Fibroblast of lung (primary cell): Measurements from ENCODE around the gene DNAJC27. TPM values are rescaled to one million over a fixed set of nuclear protein-coding genes. Genes with fewer than 3 reads are reported as not detected.

ENCODE experiments used
- DNase-seq, 2 donors: peaks; one replicate each; pipeline versions ENCODE4 v3.0.0 to v3.0.0-alpha.2; 2010; ENCODE audit warnings: low read depth in 2 of 2
- H2AFZ ChIP-seq: 2 replicates; pipeline ENCODE4 v1.5.1; 2012; ENCODE audit warnings: low read length, control low read depth, inconsistent platforms
- H3K27ac ChIP-seq: 2 replicates; pipeline ENCODE4 v1.5.1; 2011; ENCODE audit warnings: low read length, control low read depth; ENCODE audit not compliant: insufficient read depth
- H3K27me3 ChIP-seq: 2 replicates; pipeline ENCODE4 v1.5.1; 2011; ENCODE audit warnings: mild to moderate bottlenecking, low read length; ENCODE audit not compliant: control insufficient read depth, insufficient read depth
- H3K36me3 ChIP-seq: 2 replicates; pipeline ENCODE4 v1.5.1; 2011; ENCODE audit warnings: low read length; ENCODE audit not compliant: control insufficient read depth, insufficient read depth
- H3K4me1 ChIP-seq: 2 replicates; pipeline ENCODE4 v1.5.1; 2011; ENCODE audit warnings: low read length; ENCODE audit not compliant: control insufficient read depth, insufficient read depth; ENCODE audit errors: extremely low read depth
- H3K4me2 ChIP-seq: 2 replicates; pipeline ENCODE4 v1.5.1; 2011; ENCODE audit warnings: low read length, control low read depth; ENCODE audit not compliant: insufficient read depth; ENCODE audit errors: extremely low read depth
- H3K4me3 ChIP-seq, 4 experiments: fragments of 200-600 bp in 1 of 4; sonication (generic) in 1 of 4; replicated peaks in 1 of 4; 2 replicates each; pipeline ENCODE4 v1.5.1; 2011 to 2016; ENCODE audit warnings: low read length in 4 of 4, low read depth in 3 of 4, mild to moderate bottlenecking in 3 of 4, control low read depth in 2 of 4, inconsistent platforms in 1 of 4, mixed read lengths in 1 of 4; ENCODE audit not compliant: insufficient read depth in 1 of 4; ENCODE audit errors: control extremely low read depth in 1 of 4
- H3K79me2 ChIP-seq: 2 replicates; pipeline ENCODE4 v1.5.1; 2012; ENCODE audit warnings: mild to moderate bottlenecking, low read length, inconsistent platforms; ENCODE audit not compliant: control insufficient read depth, insufficient read depth
- H3K9ac ChIP-seq: 2 replicates; pipeline ENCODE4 v1.5.1; 2011; ENCODE audit warnings: mild to moderate bottlenecking, low read length, control low read depth; ENCODE audit not compliant: insufficient read depth
- H3K9me3 ChIP-seq: 2 replicates; pipeline ENCODE4 v1.5.1; 2012; ENCODE audit warnings: low read depth, low read length; ENCODE audit not compliant: control insufficient read depth, insufficient read depth
- H4K20me1 ChIP-seq: 2 replicates; pipeline ENCODE4 v1.5.1; 2011; ENCODE audit warnings: low read length; ENCODE audit not compliant: control insufficient read depth, insufficient read depth; ENCODE audit errors: extremely low read depth
- CTCF ChIP-seq, 2 donors: IDR thresholded peaks in 1 of 2; conservative IDR thresholded peaks in 1 of 2; 1 replicate in 1 of 2; 2 replicates in 1 of 2; pipeline ENCODE4 v1.5.1; 2011 to 2012; ENCODE audit warnings: low read length in 2 of 2, control low read depth in 1 of 2, inconsistent platforms in 1 of 2, low read depth in 1 of 2, mild to moderate bottlenecking in 1 of 2
- EZH2 ChIP-seq: IDR thresholded peaks from 2 replicates; pipeline ENCODE4 v1.5.1; 2012; ENCODE audit warnings: low read length, control low read depth, mild to moderate bottlenecking; ENCODE audit errors: missing control alignments
- polyA plus RNA-seq, 2 donors: library from polyadenylated mRNA; depleted of rRNA in 1 of 2; stranded (reverse) in 1 of 2; unstranded in 1 of 2; fragments of >200 nt; gene quantifications; 2 replicates each; pipeline ENCODE4 v1.2.1, GENCODE V29; 2011 to 2012; ENCODE audit warnings: missing spikeins in 1 of 2
- total RNA-seq: library from RNA; depleted of rRNA; stranded (reverse); fragments of >200 nt; gene quantifications from 2 replicates; pipeline ENCODE4 v1.2.1, GENCODE V29; 2014

Gene DNAJC27
- total and polyA plus RNA-seq, 2 donors (not counting 1 experiment from before 2014, with no cell fraction given): 5.0 to 7.3 TPM

GRCh38 chr2:24920098-24920808 is 51.5 kb downstream of the DNAJC27 start, which contains the start of gene ADCY3:
Gene ADCY3 (minus strand): TSS chr2:24920237. CDS start chr2:24918987, 1,250 bp downstream.
- Histone ChIP-seq H3K9ac (peak within 1 kb of the TSS; percentile 79), H3K4me2 (peak within 1 kb of the TSS; percentile 90), H3K27me3 (no peaks in the 10 kb centered on the region), H3K9me3 (no peaks in the 10 kb centered on the region), H4K20me1 (no peaks in the 10 kb centered on the region), H3K79me2 (peaks cover 7% of the 10 kb centered on the region), H3K27ac (peak within 1 kb of the TSS; percentile 52), H2AFZ (peak within 1 kb of the TSS; percentile 29), H3K4me1 (peaks cover 9% of the 10 kb centered on the region), H3K4me3 (peak within 1 kb of the TSS; percentile 45 to 73 (median 56)), H3K36me3 (peaks cover 4% of the 10 kb centered on the region)
- no peak for TF ChIP-seq CTCF (conservative IDR thresholded peaks at IDR 0.05 in 1 of 2, IDR thresholded peaks at IDR 0.05 in 1 of 2; ENCODE audit: low read depth in 1 of 2, low read length in 2 of 2)
- peak; percentile 35 to 40 for DNase-seq

DNA sequence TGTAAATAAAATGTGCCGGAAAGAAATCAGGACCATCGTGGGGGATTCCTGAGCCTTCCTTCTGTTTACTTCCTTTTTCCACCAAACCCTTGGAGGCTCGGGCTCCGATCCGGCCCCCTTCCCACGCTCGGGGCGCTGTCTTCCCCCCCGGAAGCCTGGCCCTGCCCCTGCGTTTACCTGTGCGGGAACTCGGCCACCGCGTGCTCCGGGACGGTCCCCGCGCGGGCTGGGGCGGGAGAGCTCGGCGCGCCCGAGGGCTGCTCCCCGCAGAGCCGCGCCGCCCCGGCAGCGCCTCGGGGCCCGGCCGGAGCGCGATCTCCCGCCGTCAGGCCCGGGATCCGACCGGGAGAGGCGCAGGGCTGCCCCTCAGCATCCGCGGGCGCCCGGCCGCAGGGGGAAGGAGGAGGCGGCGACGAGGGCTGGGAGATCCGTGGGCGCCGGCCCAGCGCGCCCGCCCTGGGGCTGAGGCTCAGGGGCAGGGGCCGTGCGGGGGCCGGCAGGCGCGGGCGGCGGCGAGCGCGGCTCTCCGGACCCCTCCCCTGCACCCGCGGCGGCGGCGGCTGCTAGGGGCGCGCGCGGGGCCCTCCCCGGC is 52.2 kb downstream of the DNAJC27 start:
- H3K36me3 ChIP-seq: peaks cover 4% of the 10 kb centered on the region
- peak overlapping the region; percentile 52 for H3K27ac ChIP-seq
- H2AFZ ChIP-seq: peak overlapping the region; percentile 29
- H3K79me2 ChIP-seq: peaks cover 7% of the 10 kb centered on the region
- H4K20me1 ChIP-seq: no peaks in the 10 kb centered on the region
- peak in 1 of 2 donors; percentile 11 for DNase-seq
- H3K9ac ChIP-seq: peak overlapping the region; percentile 79
- no peaks in the 10 kb centered on the region for H3K27me3 ChIP-seq
- H3K4me2 ChIP-seq: peak overlapping the region; percentile 90
- H3K4me1 ChIP-seq: peaks cover 9% of the 10 kb centered on the region
- TF ChIP-seq CTCF (conservative IDR thresholded peaks at IDR 0.05 in 1 of 2, IDR thresholded peaks at IDR 0.05 in 1 of 2; ENCODE audit: low read depth in 1 of 2, low read length in 2 of 2): no peak
- TF ChIP-seq EZH2: no peak
- H3K9me3 ChIP-seq: no peaks in the 10 kb centered on the region
- peak overlapping the region; percentile 45 to 73 (median 56) for H3K4me3 ChIP-seq

- Histone ChIP-seq H3K4me1 (peaks cover 9% of the 10 kb centered on the region), H4K20me1 (no peaks in the 10 kb centered on the region), H3K27ac (peak overlapping the region; percentile 52), H3K4me2 (peak overlapping the region; percentile 90), H3K27me3 (no peaks in the 10 kb centered on the region), H2AFZ (peak overlapping the region; percentile 29), H3K9ac (peak overlapping the region; percentile 79), H3K79me2 (peaks cover 7% of the 10 kb centered on the region), H3K4me3 (peak overlapping the region; percentile 45 to 73 (median 56)), H3K36me3 (peaks cover 4% of the 10 kb centered on the region), H3K9me3 (no peaks in the 10 kb centered on the region)
- no peak for TF ChIP-seq CTCF (conservative IDR thresholded peaks at IDR 0.05 in 1 of 2, IDR thresholded peaks at IDR 0.05 in 1 of 2; ENCODE audit: low read depth in 1 of 2, low read length in 2 of 2)
- no peak for TF ChIP-seq EZH2
- peak; percentile 10 to 23 for DNase-seq
These were observed 52.7 kb downstream of the DNAJC27 start for GRCh38 chr2:24919037-24919505.
